GM19397 (cell line): ENCODE measurements around the gene PWWP2A.
"Not testable (repeated sequence)": the region's sequence is repeated elsewhere in the genome, so short reads cannot be mapped to it uniquely, and the experiment has no call there.

Experiments used
- ATAC-seq: cut with Tn5 transposase; IDR thresholded peaks from one replicate; pipeline ENCODE4 v1.9.1; 2021; ENCODE audit warnings: mild to moderate bottlenecking, moderate library complexity; ENCODE audit not compliant: unreplicated experiment

PWWP2A gene

GRCh38 chr5:160119142-160119904, at the start of gene PWWP2A:
Gene PWWP2A (minus strand): TSS chr5:160119450. CDS start chr5:160119388, 62 bp downstream.
- peak; percentile 87 for ATAC-seq

DNA sequence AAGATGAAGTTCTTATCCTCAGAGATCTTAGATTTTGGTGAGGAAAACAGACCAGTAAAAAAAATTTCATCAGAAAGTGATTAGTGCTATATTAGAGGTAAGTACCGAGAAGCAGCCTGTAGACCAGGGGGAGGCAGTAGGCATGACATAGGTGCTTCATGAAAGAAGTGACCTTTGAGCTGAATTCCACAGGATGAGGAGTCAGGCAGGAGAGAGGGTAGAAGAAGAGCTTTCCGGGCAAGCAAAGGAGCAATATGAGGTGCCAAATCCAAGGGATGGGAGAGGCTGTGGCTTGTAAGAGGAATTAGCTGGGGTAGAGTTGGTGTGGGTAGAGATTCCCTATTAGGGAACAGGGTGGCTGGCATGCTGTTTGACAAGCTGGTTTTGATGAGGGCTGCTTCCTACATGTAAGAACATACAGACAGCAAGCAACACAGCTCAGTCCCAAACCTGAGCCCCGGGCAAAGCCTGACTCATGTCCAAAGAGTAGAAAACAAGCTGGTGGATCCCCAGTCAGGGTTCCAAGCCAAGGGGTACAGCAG, 48.4 kb upstream of the PWWP2A start:
- no peak for ATAC-seq

DNA sequence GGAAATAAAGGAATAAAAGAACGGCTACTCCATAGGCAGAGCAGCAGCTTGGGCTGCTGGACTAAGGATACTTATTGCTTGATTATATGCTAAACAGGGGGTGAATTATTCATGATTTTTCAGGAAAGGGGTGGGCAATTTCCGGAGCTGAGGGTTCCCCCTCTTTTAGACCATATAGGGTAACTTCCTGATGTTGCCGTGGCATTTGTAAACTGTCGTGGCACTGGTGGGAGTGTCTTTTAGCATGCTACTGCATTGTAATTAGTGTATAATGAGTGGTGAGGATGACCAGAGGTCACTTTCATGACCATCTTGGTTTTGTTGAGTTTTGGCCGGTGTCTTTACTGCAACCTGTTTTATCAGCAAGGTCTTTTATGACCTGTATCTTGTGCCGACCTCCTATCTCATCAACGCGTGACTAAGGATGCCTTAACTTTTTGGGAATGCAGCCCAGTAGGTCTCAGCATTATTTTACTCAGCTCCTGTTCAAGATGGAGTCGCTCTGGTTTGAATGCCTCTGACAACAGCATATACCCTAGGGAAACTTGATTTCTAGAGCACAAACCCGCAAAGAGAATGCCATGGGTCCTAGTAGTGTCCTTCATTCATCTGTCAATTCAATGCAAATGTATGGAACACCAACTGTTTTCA, 47.8 kb upstream of the PWWP2A start:
- no peak for ATAC-seq

GRCh38 chr5:160166069-160166972, 47.1 kb upstream of the PWWP2A start:
- no peak for ATAC-seq

DNA sequence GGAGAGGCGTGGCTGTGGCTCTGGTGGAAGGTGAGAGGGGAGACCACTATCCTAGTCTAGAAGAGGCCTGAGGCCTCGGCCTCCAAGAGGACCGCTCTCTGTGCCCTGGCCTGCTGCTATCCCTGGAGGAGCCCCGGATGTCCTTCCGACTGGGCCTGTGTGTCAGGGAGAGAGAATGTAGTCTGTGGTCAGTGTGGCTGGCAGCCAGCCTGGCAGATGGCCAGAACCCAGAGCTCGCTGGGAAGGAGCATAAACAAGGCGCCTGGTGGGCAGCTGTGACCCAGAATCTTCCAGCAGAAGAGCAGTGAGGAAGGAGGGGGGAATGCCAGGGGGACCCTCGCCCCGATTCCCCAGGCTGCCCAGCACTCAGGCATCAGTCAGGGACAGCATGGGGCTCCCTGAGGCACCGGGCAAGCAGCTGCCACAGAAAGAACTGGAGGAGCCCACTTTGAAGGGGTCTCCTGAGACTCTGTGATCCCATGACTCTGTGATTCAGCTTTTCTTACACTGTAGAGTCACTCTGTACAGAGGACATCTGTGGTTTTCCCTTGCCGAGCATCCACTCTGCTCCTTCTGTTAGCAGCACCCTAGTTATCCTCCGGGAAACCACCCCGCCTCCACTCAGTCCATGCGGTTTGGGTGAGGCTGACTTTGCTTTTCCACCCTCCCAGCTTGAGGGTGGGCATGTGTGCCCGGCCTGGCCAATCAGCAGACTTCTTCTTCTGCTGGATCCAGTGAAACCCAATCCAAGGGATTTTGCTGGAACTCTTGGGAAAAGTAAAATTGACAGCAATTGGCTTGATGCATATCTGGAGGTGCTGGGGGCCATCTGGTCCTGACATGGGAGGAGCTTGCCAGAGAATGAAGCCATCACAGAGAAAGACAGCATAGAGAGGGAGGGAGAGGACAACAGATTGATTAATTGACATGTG, 46.2 kb upstream of the PWWP2A start:
- no peak for ATAC-seq

DNA sequence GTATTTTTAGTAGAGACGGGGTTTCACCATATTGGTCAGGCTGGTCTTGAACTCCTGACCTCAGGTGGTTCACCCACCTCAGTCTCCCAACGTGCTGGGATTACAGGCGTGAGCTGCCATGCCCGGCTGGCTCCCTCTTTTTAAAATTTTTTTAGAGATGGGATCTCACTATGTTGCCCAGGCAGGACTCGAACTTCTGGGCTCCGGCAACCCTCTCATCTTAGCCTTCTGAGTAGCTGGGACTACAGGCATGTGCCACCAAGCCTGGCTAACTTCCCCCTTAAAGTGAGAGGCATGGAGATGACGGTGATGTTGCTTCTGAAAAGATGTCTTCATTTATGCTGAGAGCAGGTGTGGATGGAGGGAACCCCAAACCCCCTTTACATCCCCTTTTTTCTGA, 43.7 kb upstream of the PWWP2A start:
- no peak for ATAC-seq

DNA sequence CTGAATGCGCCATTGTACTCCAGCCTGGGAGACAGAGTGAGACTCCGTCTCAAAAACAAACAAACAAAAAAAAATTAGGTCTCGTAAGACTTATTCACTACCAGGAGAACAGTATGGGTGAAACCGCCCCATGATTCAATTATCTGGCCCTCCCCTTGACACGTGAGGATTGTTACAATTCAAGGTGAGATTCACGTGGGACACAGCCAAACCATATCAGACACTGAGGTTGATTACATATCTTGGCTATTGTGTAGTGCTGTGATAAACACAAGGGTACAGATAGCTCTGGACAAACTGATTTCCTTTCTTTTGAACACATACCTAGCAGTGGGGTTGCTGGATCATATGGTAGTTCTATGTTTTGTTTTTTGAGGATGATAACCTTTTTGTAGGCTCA, 42.4 kb upstream of the PWWP2A start:
- no peak for ATAC-seq

DNA sequence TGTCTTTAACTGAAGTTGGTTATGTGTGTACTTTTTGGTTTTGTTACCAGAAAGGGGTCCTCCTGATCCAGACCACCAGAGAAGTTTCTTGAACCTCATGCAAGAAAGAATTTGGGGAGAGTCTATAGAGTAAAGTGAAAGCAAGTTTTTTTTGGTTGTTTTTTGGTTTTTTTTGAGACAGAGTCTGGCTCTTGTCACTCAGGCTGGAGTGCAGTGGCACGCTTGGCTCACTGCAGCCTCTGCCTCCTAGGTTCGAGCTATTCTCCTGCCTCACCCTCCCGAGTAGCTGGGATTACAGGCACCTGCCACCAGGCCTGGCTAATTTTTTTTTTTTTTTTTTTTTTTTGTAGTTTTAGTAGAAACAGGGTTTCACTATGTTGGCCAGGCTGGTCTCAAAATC, 41.6 kb upstream of the PWWP2A start:
- ATAC-seq, result not testable (repeated sequence)

GRCh38 chr5:160159991-160160792, 40.9 kb upstream of the PWWP2A start:
- no peak for ATAC-seq

DNA sequence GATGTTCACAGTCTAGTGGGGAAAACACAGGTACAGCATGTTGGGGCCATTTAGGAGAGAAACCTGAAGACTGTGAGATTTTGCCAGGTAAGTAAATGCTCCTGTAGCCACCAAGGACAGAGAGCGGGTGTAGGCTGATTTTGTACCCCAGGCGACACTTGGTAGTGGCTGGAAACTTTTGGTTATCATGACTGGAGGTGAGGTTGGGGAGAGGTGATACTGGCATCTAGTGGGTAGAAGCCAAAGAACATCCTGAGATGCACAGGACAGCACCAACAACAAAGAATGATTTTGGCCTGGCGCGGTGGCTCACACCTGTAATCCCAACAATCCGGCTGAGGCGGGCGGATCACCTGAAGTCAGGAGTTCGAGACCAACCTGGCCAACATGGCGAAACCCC, 38.8 kb upstream of the PWWP2A start:
- no peak for ATAC-seq

GRCh38 chr5:160155017-160155750, 35.9 kb upstream of the PWWP2A start:
- ATAC-seq, result no peak

DNA sequence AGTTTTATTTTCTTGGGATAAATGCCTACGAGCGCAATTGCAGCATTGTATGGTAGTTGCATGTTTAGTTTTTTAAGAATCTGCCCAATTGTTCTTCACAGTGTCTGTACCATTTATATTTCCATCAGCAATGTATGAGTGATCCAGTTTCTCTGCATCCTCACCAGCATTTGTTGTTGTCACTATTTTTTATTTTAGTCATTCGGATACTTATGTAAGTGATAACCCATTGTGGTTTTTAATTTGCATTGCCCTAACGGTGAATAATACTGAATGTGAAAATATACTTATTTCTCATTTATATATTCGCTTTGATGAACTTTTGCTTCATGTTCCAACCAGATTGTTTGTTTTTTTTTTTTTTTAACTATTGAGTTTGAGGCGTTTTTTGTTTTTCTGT, 33.7 kb upstream of the PWWP2A start:
- ATAC-seq, result no peak

GRCh38 chr5:160152287-160152686, 33.0 kb upstream of the PWWP2A start:
- ATAC-seq, result no peak

DNA sequence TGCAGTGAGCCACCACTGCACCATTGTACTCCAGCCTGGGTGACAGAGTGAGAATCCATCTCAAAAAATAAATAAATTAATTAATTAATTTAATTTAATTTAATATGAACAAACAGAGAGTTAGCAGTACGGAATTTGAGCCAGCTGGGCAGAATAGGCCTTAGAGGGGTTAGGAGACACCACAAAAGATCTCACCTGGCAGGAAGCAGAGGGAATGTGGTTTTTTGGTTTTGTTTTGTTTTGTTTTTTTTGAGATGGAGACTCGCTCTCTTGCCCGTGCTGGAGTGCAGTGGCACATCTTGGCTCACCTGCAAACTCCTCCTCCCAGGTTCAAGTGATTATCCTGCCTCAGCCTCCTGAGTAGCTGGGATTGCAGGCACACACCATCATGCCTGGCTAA, 31.8 kb upstream of the PWWP2A start:
- no peak for ATAC-seq

GRCh38 chr5:160150381-160150780, 31.1 kb upstream of the PWWP2A start:
- no peak for ATAC-seq

DNA sequence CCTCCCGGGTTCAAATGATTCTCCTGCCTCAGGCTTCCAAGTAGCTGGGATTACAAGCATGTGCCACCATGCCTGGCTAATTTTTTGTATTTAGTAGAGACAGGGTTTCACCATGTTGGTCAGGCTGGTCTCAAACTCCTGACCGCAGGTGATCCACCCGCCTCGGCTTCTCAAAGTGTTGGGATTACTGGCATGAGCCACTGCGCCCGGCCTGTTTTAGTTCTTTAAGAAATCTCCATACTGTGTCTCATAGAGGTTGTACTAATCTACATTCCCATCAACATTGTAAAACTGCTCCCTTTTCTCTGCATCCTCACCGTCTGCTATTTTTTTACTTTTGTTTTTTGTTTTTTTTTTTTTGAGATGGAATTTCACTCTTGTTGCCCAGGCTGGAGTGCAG, 25.2 kb upstream of the PWWP2A start:
- not testable (repeated sequence) for ATAC-seq

GRCh38 chr5:160134332-160134731, 15.1 kb upstream of the PWWP2A start:
- no peak for ATAC-seq

DNA sequence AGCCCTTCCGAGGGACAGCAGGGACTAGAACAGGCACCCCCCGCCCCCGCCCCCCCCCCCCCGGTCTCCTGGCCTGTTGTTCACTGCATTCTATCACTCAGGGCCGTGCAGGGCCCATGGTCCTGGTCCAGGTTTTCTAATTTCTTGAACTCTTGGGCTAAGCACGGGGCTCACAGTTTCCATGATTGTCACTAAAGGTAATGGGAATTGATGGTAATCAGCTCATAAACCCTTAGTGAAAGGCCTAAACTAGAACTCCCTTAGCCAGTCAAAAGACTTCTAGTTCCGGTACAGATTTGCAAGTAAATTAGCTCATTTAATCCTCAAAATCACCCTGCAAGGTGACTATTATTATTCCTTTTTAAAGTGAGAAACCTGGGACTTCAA, 14.7 kb upstream of the PWWP2A start:
- no peak for ATAC-seq
